Kidney epithelial cell (primary cell): Measurements from ENCODE around the gene CA12. TPM values are rescaled to one million over a fixed set of nuclear protein-coding genes. Genes with fewer than 3 reads are reported as not detected.
A peak's percentile ranks its signal among the peaks of the same experiment; 100 is the strongest.

ENCODE experiments used
- DNase-seq: peaks from one replicate; pipeline ENCODE4 v3.0.0-alpha.2; 2010; ENCODE audit warnings: low read depth
- H3K27me3 ChIP-seq: 2 replicates; pipeline ENCODE4 v1.6.0; 2011; ENCODE audit warnings: low read length; ENCODE audit not compliant: control insufficient read depth, insufficient read depth
- H3K36me3 ChIP-seq: 2 replicates; pipeline ENCODE4 v1.5.1; 2011; ENCODE audit warnings: low read length; ENCODE audit not compliant: control insufficient read depth, insufficient read depth
- H3K4me3 ChIP-seq: 2 replicates; pipeline ENCODE4 v1.5.1; 2011; ENCODE audit warnings: low read depth, mild to moderate bottlenecking, control low read depth, low read length
- total RNA-seq: library from RNA; depleted of rRNA; stranded (reverse); fragments of >200 nt; gene quantifications from 2 replicates; pipeline ENCODE4 v1.2.3, GENCODE V29; 2015
- TF ChIP-seq, protein P1 (sequence below): IDR thresholded peaks from 2 replicates; pipeline ENCODE4 v1.5.1; 2011; ENCODE audit warnings: mild to moderate bottlenecking, moderate library complexity, low read length, control low read depth, inconsistent platforms; ENCODE audit not compliant: insufficient read depth, poor library complexity, severe bottlenecking

The CA12 gene
- total RNA-seq, 1 donor from 2014 or later = 2.9 TPM

DNA sequence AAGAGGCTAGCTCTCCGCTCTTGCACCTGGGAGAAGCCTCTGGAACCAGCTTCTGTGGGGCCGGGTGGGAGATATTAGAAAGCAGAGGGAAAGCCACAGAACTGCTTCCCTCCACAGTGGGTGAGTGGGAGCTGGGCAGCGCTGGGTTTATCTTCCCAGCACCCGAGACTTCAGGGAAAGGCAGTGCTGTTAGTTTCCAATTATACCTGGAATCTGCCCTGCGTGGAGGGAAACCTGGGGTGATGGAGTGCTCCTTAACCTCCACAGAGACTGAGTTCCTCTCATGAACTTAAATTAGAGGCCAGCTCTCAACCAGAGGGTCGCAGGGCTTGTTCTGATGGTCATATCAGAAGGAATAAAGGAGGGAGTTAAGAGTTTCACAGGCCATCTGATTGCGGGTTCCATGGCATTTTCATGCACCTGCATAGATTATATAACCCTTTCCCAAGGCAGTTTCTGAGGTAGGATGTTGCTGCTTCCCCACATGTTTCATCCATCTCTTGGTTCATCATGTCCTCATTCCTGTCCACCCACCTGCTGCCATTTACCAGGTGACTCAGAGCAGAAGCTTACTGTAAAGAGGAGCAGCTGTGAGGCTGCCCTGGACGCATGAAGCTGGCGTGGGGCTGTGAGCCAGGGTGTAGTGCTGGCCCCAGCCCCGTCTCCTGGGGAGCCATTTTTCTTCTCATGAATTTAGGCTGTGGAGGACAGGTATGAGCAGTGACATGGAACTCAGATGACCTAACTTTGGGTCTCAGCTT lies 42.5 kb downstream of the CA12 start:
- H3K36me3 ChIP-seq = no peaks in the 10 kb centered on the region
- no peaks in the 10 kb centered on the region for H3K27me3 ChIP-seq
- no peak overlapping the region for H3K4me3 ChIP-seq
- DNase-seq = no peak
- TF ChIP-seq, protein P1, sequence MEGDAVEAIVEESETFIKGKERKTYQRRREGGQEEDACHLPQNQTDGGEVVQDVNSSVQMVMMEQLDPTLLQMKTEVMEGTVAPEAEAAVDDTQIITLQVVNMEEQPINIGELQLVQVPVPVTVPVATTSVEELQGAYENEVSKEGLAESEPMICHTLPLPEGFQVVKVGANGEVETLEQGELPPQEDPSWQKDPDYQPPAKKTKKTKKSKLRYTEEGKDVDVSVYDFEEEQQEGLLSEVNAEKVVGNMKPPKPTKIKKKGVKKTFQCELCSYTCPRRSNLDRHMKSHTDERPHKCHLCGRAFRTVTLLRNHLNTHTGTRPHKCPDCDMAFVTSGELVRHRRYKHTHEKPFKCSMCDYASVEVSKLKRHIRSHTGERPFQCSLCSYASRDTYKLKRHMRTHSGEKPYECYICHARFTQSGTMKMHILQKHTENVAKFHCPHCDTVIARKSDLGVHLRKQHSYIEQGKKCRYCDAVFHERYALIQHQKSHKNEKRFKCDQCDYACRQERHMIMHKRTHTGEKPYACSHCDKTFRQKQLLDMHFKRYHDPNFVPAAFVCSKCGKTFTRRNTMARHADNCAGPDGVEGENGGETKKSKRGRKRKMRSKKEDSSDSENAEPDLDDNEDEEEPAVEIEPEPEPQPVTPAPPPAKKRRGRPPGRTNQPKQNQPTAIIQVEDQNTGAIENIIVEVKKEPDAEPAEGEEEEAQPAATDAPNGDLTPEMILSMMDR = no peak

DNA sequence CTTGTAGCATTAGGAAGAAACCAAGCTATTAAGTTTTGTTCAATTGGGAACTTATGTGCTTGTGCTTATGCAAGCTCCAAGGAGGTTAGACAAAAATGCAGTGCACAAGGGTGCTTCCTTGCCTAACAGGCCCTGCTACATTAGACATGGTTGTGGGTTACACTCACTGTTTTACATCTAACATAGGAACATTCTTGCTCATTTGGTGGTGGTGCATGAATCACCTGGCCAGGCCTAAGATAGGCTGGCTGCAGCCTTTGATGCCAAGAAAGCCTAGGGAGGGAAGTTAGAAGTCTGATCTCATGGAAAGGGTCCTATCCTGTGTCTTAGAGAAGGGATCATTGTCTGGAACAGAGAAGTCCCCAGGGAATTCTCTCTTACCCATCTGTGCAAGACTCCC lies 43.5 kb downstream of the CA12 start:
- Histone ChIP-seq H3K27me3 (no peaks in the 10 kb centered on the region), H3K36me3 (no peaks in the 10 kb centered on the region), H3K4me3 (no peak overlapping the region)
- TF ChIP-seq, protein P1 = no peak
- DNase-seq = peak; percentile 82

DNA sequence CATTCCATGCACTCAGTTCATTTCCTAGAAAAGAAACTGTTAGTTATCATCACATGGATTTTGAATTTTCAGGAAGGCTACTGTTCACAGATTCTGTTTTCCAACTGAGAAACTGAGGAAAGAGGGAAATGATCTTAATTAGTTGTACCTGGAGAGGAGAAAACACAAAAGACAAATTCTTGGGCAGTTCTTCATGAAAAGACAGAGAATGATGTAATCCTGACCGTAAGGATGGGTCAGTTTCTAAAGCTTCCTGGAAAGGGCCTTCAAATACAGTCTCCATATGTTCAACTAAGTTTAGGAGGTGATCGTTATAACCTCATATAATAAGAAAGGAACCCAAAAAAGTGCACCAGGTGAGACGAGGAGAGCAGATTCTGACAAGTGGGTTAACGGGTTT lies 44.6 kb downstream of the CA12 start:
- TF ChIP-seq, protein P1 = no peak
- Histone ChIP-seq H3K4me3 (no peak overlapping the region), H3K27me3 (no peaks in the 10 kb centered on the region), H3K36me3 (no peaks in the 10 kb centered on the region)
- DNase-seq = no peak

DNA sequence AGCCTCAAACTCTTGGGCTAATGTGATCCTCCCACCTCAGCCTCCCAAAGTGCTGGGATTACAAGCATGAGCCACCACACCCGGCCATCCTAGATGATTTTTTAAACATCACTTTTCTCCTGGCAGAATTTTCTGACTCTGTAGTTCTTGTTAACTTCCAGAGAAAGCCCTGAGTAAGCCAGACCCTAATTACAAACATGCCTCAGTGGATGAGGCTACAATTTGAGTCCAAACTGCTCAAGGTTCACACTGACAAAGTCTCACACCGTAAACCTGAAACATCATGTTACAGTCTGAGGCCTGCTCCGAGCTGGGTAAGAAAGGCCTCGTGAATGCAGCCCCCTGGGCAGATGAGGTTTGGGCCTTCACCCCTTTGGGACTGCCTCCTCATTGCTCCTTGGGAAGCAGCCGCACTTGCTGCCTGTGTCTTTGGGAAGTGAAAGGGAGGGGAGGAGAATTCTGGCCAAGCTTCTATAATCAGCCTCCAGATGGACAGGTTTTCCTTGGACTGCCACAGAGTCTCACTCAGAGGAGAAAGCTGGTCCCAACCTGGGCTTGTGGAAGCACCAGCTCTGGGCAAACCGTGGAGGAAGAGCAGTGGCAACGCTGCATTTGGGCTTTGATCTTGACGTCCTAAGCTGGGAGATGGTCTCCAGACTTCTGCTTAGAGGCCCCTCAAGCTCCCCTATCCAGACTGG lies 46.0 kb downstream of the CA12 start:
- TF ChIP-seq, protein P1 = no peak
- H3K27me3 ChIP-seq = no peaks in the 10 kb centered on the region
- no peak overlapping the region for H3K4me3 ChIP-seq
- DNase-seq = no peak
- H3K36me3 ChIP-seq = no peaks in the 10 kb centered on the region

DNA sequence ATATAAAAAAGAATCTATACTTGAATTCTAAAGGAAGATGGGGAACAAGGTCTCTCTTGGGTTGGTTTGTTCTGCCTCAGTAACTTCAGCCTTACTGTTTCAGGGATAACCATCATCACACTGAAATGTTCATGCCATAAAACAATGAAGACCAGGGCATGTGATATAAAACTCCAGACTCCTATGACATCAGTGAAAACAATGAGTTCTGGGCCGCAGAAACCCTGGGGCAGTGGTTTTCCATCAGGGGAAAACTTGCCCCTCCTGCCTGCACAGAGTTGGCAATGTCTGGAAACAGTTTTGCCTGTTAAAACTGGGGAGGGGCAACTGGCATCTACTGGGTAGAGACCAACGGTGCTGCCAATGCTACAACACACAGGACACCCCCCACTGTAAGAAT lies 46.8 kb downstream of the CA12 start:
- TF ChIP-seq, protein P1 = no peak
- Histone ChIP-seq H3K27me3 (no peaks in the 10 kb centered on the region), H3K36me3 (no peaks in the 10 kb centered on the region), H3K4me3 (no peak overlapping the region)
- DNase-seq = no peak
